AG09309 (cell line): ENCODE measurements around the gene DGAT2.

Experiments used
- DNase-seq: peaks from one replicate; pipeline ENCODE4 v3.0.0-alpha.2; 2010; ENCODE audit warnings: low read depth
- H3K4me3 ChIP-seq: 2 replicates; pipeline ENCODE4 v1.5.1; 2011; ENCODE audit warnings: mild to moderate bottlenecking, low read depth, low read length, moderate library complexity; ENCODE audit not compliant: control insufficient read depth
- TF ChIP-seq, protein P1 (sequence below): IDR thresholded peaks from 2 replicates; pipeline ENCODE4 v1.5.1; 2011; ENCODE audit warnings: mild to moderate bottlenecking, low read depth, low read length, inconsistent platforms; ENCODE audit not compliant: insufficient read depth, control insufficient read depth; ENCODE audit errors: missing control alignments

DGAT2 gene

DNA sequence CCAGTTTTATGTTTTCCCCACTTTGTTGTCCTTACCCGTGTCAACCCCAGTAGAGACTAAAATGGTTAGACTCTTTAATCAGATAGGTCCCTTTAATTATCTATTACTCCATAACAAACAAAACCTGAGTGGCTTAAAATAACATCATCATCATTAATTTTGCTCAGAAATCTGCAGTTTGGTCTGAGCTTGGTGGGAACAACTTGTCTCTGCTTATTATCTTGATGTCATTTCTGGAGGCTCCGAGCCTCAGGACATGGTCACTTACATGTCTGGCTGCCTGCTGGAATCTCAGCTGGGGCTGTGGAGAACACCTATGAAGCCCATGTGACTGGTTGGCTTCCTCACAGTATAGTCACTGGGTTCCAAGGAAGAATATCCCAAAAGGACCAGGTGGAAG is 73.2 kb downstream of the DGAT2 start:
- TF ChIP-seq, protein P1, sequence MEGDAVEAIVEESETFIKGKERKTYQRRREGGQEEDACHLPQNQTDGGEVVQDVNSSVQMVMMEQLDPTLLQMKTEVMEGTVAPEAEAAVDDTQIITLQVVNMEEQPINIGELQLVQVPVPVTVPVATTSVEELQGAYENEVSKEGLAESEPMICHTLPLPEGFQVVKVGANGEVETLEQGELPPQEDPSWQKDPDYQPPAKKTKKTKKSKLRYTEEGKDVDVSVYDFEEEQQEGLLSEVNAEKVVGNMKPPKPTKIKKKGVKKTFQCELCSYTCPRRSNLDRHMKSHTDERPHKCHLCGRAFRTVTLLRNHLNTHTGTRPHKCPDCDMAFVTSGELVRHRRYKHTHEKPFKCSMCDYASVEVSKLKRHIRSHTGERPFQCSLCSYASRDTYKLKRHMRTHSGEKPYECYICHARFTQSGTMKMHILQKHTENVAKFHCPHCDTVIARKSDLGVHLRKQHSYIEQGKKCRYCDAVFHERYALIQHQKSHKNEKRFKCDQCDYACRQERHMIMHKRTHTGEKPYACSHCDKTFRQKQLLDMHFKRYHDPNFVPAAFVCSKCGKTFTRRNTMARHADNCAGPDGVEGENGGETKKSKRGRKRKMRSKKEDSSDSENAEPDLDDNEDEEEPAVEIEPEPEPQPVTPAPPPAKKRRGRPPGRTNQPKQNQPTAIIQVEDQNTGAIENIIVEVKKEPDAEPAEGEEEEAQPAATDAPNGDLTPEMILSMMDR: no peak

DNA sequence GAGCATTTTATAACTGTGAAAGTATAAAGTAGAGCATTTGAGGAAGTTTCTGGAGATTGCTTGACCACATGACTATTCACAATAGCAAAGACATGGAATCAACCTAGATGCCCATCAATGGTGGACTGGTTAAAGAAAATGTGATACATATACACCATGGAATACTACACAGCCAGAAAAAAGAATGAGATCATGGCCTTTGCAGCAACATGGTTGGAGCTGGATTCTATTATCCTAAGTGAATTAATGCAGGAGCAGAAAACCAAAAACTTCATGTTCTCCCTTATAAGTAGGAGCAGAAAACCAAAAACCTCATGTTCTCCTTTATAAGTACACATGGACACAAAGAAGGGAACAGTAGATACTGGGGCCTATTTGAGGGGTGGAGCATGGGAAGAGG is 76.7 kb downstream of the DGAT2 start:
- TF ChIP-seq, protein P1: no peak
- DNase-seq: no peak
- H3K4me3 ChIP-seq: no peak overlapping the region

More for the DNA sequence above, 73.2 kb downstream of the DGAT2 start:
- no peak for DNase-seq
- H3K4me3 ChIP-seq: no peak overlapping the region

DNA sequence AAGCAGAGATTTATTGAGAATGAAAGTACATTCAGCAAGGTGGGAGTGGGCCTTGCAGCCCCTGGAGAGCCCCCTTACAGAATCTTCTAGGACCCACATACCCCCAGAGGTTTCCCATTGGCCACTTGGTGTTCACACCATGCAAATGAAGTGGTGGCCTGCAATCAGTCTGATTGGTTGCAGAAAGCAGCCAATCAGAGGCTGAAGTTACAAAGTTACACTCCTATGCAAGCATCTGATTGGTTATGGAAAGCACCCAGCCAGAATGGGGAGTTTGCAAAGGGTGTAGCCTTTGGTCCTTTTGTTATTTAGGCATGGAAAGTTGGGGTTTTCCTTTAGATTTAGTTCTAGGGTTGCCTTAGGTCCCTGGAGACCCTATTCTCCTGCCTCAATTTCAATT is 81.3 kb downstream of the DGAT2 start:
- DNase-seq: no peak
- TF ChIP-seq, protein P1: no peak
- H3K4me3 ChIP-seq: no peak overlapping the region

DNA sequence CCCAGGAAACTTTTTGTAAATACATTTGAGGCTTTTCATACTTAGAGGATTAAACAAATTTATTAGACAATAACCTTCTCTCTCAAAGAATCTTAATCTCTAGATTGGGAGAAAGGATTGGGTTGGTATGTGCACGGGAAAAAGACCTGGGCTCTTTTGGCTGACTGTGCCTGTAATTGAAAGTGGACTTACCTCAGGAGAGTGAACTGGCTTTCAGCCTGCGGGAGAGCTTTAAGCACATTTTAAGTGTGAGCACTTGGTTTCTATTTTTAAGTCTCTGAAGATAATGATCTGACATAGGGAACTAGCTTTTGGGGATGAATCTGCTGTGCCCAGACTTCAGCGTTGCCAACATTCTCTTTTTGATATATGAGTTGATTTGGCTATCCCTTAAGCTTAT is 82.2 kb downstream of the DGAT2 start:
- DNase-seq: no peak
- no peak overlapping the region for H3K4me3 ChIP-seq
- TF ChIP-seq, protein P1: no peak
